H1 (cell line): Measurements from ENCODE around the gene ROBO2.

ENCODE experiments used
- KDM5A ChIP-seq: fragments of 200-600 bp; IDR thresholded peaks from 2 replicates; pipeline ENCODE4 v1.7.1; 2012; ENCODE audit warnings: mild to moderate bottlenecking, low read length, inconsistent platforms, mixed read lengths
- TF ChIP-seq, protein P1 (sequence below), 3 experiments: IDR thresholded peaks; 1 replicate in 2 of 3; 2 replicates in 1 of 3; pipeline versions ENCODE4 v1.5.1 to v1.6.1; 2011; ENCODE audit warnings: low read length in 3 of 3, mild to moderate bottlenecking in 3 of 3, inconsistent platforms in 2 of 3, low read depth in 1 of 3, moderate library complexity in 1 of 3; ENCODE audit not compliant: insufficient read depth in 1 of 3; ENCODE audit errors: control extremely low read depth in 1 of 3
- TF ChIP-seq, protein P2 (sequence below): IDR thresholded peaks from 2 replicates; pipeline ENCODE4 v1.6.1; 2011; ENCODE audit warnings: low read length, improper control_type of control experiment

DNA sequence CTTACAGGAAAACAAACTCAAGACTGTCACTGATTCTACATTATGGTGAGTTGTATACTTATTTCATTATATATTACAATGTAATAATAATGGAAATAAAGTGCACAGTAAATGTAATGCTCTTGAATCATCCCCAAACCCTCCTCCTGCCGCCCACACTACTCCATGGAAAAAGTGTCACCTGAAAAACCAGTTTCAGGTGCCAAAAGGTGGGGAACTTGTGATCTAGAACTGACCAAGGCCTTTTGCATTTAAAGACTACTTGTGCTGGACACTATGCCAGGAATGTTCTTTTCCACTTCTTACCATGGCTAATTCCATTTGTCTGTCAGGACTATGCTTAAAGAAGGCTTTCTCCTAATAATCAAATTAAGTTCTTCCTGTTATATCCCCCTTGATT, 32.3 kb downstream of the ROBO2 start:
- TF ChIP-seq, protein P1, sequence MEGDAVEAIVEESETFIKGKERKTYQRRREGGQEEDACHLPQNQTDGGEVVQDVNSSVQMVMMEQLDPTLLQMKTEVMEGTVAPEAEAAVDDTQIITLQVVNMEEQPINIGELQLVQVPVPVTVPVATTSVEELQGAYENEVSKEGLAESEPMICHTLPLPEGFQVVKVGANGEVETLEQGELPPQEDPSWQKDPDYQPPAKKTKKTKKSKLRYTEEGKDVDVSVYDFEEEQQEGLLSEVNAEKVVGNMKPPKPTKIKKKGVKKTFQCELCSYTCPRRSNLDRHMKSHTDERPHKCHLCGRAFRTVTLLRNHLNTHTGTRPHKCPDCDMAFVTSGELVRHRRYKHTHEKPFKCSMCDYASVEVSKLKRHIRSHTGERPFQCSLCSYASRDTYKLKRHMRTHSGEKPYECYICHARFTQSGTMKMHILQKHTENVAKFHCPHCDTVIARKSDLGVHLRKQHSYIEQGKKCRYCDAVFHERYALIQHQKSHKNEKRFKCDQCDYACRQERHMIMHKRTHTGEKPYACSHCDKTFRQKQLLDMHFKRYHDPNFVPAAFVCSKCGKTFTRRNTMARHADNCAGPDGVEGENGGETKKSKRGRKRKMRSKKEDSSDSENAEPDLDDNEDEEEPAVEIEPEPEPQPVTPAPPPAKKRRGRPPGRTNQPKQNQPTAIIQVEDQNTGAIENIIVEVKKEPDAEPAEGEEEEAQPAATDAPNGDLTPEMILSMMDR (IDR thresholded peaks at IDR 0.05; ENCODE audit: control extremely low read depth in 1 of 3, insufficient read depth in 1 of 3, low read depth in 1 of 3, low read length in 3 of 3): no peak
- TF ChIP-seq, protein P2, sequence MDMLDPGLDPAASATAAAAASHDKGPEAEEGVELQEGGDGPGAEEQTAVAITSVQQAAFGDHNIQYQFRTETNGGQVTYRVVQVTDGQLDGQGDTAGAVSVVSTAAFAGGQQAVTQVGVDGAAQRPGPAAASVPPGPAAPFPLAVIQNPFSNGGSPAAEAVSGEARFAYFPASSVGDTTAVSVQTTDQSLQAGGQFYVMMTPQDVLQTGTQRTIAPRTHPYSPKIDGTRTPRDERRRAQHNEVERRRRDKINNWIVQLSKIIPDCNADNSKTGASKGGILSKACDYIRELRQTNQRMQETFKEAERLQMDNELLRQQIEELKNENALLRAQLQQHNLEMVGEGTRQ: no peak
- no peak for TF ChIP-seq KDM5A
